ENCODE measurements around the gene HPCAL4. TPM values are rescaled to one million over a fixed set of nuclear protein-coding genes. Genes with fewer than 3 reads are reported as not detected.

The HPCAL4 gene
- total and polyA plus RNA-seq, 7 donors = 0.29 to 9.4 (median 3.1) TPM

DNA sequence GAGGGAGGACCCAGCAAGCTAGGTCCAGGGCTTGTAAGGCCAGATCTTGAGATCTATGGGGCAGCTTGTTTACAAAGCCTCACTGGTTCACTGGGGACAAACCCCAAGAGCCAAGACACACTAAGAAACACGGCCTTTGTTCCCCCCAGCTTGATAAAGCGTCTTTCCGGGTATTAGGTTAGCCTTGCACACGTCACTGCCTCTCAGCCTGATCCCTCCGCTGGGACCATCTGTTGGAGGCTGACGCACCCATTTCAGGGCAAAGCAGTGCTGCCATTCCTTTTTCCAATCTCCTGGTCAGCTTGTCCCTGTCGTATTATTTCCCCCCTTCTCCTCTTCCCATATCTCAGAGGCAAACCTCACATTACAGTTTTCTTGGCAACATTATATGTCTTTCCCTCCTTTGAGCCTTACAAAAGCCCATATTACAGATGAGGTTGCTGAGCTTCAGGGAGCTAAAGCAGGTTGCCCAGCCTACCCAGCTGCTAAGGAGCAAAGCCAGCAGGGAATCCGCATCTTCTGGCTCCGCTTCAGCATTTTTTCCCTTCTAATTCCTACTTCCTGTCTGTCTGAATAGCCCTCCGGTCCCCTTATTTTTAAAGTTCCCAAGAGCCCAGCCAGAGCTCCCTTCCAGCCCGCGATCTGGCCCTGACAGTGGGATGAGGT, 55.9 kb downstream of the HPCAL4 start:
- Histone ChIP-seq H3K27me3 (ENCODE audit: insufficient read depth in 3 of 3, low read length in 2 of 3) (no peaks in the 10 kb centered on the region), H3K27ac (peak overlapping the region; percentile 53), H3K36me3 (ENCODE audit: insufficient read depth in 1 of 2, low read depth in 1 of 2) (peaks cover 0 to 10% of the 10 kb centered on the region in 2 donors), H3K4me1 (peaks cover 5% of the 10 kb centered on the region), H3K4me3 (peak overlapping the region; percentile 70), H3K9me3 (no peaks in the 10 kb centered on the region)
- ATAC-seq = no peak
- intact Hi-C loops (cut with DNase I) = no loop called here
- DNase-seq = peak in 1 of 2 donors; percentile 58
- TF ChIP-seq, protein P1, sequence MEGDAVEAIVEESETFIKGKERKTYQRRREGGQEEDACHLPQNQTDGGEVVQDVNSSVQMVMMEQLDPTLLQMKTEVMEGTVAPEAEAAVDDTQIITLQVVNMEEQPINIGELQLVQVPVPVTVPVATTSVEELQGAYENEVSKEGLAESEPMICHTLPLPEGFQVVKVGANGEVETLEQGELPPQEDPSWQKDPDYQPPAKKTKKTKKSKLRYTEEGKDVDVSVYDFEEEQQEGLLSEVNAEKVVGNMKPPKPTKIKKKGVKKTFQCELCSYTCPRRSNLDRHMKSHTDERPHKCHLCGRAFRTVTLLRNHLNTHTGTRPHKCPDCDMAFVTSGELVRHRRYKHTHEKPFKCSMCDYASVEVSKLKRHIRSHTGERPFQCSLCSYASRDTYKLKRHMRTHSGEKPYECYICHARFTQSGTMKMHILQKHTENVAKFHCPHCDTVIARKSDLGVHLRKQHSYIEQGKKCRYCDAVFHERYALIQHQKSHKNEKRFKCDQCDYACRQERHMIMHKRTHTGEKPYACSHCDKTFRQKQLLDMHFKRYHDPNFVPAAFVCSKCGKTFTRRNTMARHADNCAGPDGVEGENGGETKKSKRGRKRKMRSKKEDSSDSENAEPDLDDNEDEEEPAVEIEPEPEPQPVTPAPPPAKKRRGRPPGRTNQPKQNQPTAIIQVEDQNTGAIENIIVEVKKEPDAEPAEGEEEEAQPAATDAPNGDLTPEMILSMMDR (IDR thresholded peaks at IDR 0.05) = no peak
- 47 to 68% (median 54%) methylated on average over 12 of the region's 12 CpGs for WGBS, 3 donors

DNA sequence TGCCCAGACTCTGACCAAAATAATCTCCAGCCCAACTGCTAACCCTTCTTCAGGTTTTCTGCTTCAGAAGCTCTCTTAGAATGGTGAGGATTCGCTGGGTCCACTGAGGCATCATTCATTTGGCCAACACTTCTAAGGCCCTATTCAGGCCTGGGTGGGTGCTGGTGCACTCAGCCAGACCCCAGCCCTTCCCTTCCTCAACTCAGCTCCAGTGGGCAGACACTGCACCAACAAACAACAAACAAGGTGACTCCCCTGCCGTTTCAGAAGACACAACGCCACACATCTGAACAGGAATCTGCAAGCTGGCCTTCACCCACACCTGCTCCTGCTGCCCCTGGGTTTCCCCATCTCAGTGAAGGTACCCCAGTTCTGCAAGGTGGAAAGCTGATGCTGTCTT, 57.8 kb downstream of the HPCAL4 start:
- ATAC-seq (peak in 1 of 4 donors; percentile 20), DNase-seq (no peak)
- H3K36me3 ChIP-seq (ENCODE audit: insufficient read depth in 1 of 2, low read depth in 1 of 2) = peaks cover 0 to 23% of the 10 kb centered on the region in 2 donors
- 46 to 71% (median 49%) methylated on average over 3 of the region's 3 CpGs for WGBS, 3 donors
- peaks cover 5% of the 10 kb centered on the region for H3K4me1 ChIP-seq
- intact Hi-C loops (cut with DNase I) = no loop called here
- TF ChIP-seq, protein P1 (IDR thresholded peaks at IDR 0.05) = no peak
- no peaks in the 10 kb centered on the region for H3K9me3 ChIP-seq
- H3K27ac ChIP-seq = no peak overlapping the region
- H3K27me3 ChIP-seq (ENCODE audit: insufficient read depth in 3 of 3, low read length in 2 of 3) = no peaks in the 10 kb centered on the region
- H3K4me3 ChIP-seq = peak overlapping the region; percentile 46

DNA sequence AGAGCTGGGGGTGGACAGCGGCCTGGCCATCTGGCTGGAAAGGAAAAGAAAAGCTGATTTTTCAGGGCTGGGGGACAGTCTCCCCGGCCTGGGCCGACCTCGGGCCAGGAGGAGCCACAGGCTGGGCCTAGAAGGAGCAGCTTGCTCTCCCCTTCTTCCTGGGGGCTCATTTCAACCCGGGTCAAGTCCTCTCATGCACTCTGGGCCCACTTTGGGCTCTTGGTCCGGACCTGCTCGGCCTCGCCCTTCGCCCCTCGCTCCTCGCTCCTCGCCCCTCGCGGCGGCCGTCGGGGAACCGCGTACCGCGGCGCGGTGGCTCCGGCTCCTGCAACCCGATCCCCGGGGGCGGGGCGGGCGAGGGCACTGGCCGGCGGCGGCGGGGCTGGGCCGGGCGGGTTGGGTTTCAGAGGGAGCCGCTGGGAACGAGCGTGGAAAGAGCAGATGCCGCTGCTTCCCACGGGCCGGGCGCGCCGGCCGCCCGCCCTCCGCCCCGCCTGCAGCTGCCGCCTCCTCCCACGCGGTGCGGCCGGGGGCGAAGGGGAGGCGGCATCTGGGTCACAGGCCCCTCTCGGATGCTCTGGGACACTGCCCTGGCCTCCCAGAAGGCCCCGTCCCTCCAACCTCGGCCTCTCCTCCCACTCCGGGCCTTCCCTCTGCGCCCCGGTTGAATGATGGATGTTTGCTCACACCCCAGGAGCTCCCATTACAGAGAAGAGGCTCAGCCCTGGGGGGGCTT, 58.4 kb downstream of the HPCAL4 start:
- Histone ChIP-seq H3K4me1 (peaks cover 5% of the 10 kb centered on the region), H3K9me3 (no peaks in the 10 kb centered on the region), H3K27me3 (ENCODE audit: insufficient read depth in 3 of 3, low read length in 2 of 3) (no peaks in the 10 kb centered on the region), H3K27ac (no peak overlapping the region), H3K4me3 (peak overlapping the region; percentile 46), H3K36me3 (ENCODE audit: insufficient read depth in 1 of 2, low read depth in 1 of 2) (peaks cover 0 to 23% of the 10 kb centered on the region in 2 donors)
- ATAC-seq (peak; percentile 66 to 82 (median 78)), DNase-seq (peak; percentile 76)
- WGBS, 3 donors = 9 to 17% (median 13%) methylated on average over 21 to 61 of the region's 61 CpGs
- TF ChIP-seq, protein P1 (IDR thresholded peaks at IDR 0.05) = no peak
- intact Hi-C loops (cut with DNase I) = no loop called here

DNA sequence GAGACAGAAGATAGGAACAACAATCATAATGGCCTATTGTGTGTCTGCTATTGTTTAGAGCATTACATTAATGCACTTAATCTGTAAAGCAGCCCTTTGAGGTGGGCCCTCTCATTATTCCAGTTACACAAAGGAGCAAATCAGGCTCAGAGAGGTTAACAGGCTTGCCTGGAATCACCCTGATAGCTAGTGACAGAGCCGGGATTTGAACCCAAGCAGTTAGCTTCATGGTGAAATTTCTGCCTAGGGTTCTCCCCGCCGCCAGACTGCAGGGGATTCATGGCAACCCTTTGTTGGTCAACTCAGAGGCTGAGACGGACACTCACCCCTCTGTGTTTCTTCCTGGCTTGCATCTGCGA, 58.9 kb downstream of the HPCAL4 start:
- Histone ChIP-seq H3K27me3 (ENCODE audit: insufficient read depth in 3 of 3, low read length in 2 of 3) (no peaks in the 10 kb centered on the region), H3K36me3 (ENCODE audit: insufficient read depth in 1 of 2, low read depth in 1 of 2) (peaks cover 0 to 23% of the 10 kb centered on the region in 2 donors), H3K27ac (no peak overlapping the region), H3K9me3 (no peaks in the 10 kb centered on the region), H3K4me1 (peaks cover 5% of the 10 kb centered on the region), H3K4me3 (peak overlapping the region; percentile 46)
- intact Hi-C loops (cut with DNase I) = no loop called here
- no peak for ATAC-seq
- WGBS, 3 donors = 54 to 77% (median 57%) methylated on average over 5 of the region's 5 CpGs
- DNase-seq = no peak
- TF ChIP-seq, protein P1 (IDR thresholded peaks at IDR 0.05) = no peak
